Mesendoderm (in vitro differentiated cells): ENCODE results near the gene ERCC1.
A peak's percentile ranks its signal among the peaks of the same experiment; 100 is the strongest.

ENCODE experiments used
- DNase-seq: peaks from one replicate; pipeline ENCODE4 v3.0.0; 2013
- H2AK5ac ChIP-seq: 2 replicates; pipeline ENCODE4 v1.6.1; 2013; ENCODE audit warnings: low read length, inconsistent platforms
- H2BK120ac ChIP-seq: 2 replicates; pipeline ENCODE4 v1.6.1; 2013; ENCODE audit warnings: low read depth, mild to moderate bottlenecking, low read length, moderate library complexity, mixed read lengths
- H2BK15ac ChIP-seq: replicated peaks from 2 replicates; pipeline ENCODE4 v1.6.1; 2013; ENCODE audit warnings: low read depth, mild to moderate bottlenecking, moderate library complexity
- H2BK5ac ChIP-seq: 2 replicates; pipeline ENCODE4 v1.6.1; 2013; ENCODE audit warnings: low read length, inconsistent platforms
- H3K18ac ChIP-seq: 2 replicates; pipeline ENCODE4 v1.6.1; 2013; ENCODE audit warnings: mild to moderate bottlenecking, low read length, mixed read lengths
- H3K23ac ChIP-seq: one replicate; pipeline ENCODE4 v1.6.1; 2013; ENCODE audit warnings: low read length
- H3K27ac ChIP-seq: 2 replicates; pipeline ENCODE4 v1.5.1; 2013; ENCODE audit warnings: low read depth, mild to moderate bottlenecking, inconsistent platforms, low read length, moderate library complexity
- H3K27me3 ChIP-seq: 2 replicates; pipeline ENCODE4 v1.6.1; 2013; ENCODE audit warnings: low read length, control low read depth, mild to moderate bottlenecking, inconsistent platforms; ENCODE audit not compliant: insufficient read depth, poor library complexity
- H3K36me3 ChIP-seq: 2 replicates; pipeline ENCODE4 v1.6.1; 2013; ENCODE audit warnings: low read length, inconsistent platforms; ENCODE audit not compliant: control insufficient read depth, insufficient read depth
- H3K4ac ChIP-seq: one replicate; pipeline ENCODE4 v1.6.1; 2013; ENCODE audit warnings: low read depth, mild to moderate bottlenecking, low read length, moderate library complexity
- H3K4me1 ChIP-seq: 2 replicates; pipeline ENCODE4 v1.6.1; 2013; ENCODE audit warnings: low read depth, low read length, inconsistent platforms; ENCODE audit not compliant: control insufficient read depth
- H3K4me2 ChIP-seq: 2 replicates; pipeline ENCODE4 v1.6.1; 2013; ENCODE audit warnings: low read length
- H3K4me3 ChIP-seq: 2 replicates; pipeline ENCODE4 v1.5.1; 2013; ENCODE audit warnings: mild to moderate bottlenecking, low read length
- H3K56ac ChIP-seq: one replicate; pipeline ENCODE4 v1.6.1; 2013; ENCODE audit warnings: low read length
- H3K79me1 ChIP-seq: 2 replicates; pipeline ENCODE4 v1.6.1; 2013; ENCODE audit warnings: low read length, inconsistent platforms
- H3K79me2 ChIP-seq: 2 replicates; pipeline ENCODE4 v1.6.1; 2013; ENCODE audit warnings: mild to moderate bottlenecking, low read length; ENCODE audit not compliant: control insufficient read depth, insufficient read depth
- H3K9ac ChIP-seq: 2 replicates; pipeline ENCODE4 v1.6.1; 2013; ENCODE audit warnings: low read length, inconsistent platforms
- H4K5ac ChIP-seq: one replicate; pipeline ENCODE4 v1.6.1; 2013; ENCODE audit warnings: low read length
- H4K8ac ChIP-seq: one replicate; pipeline ENCODE4 v1.6.1; 2013; ENCODE audit warnings: low read depth, mild to moderate bottlenecking, control low read depth, low read length, moderate library complexity
- WGBS: extraction: QIAGEN DNeasy Blood & Tissue Kit; methylation state at CpG from one replicate; pipeline ENCODE4 v1.1.7; 2013; ENCODE audit warnings: low lambda C conversion rate, missing lambda C conversion rate; ENCODE audit not compliant: insufficient coverage; ENCODE audit errors: extremely low coverage; 5-methylcytosine and 5-hydroxymethylcytosine counted together

ERCC1 gene

DNA sequence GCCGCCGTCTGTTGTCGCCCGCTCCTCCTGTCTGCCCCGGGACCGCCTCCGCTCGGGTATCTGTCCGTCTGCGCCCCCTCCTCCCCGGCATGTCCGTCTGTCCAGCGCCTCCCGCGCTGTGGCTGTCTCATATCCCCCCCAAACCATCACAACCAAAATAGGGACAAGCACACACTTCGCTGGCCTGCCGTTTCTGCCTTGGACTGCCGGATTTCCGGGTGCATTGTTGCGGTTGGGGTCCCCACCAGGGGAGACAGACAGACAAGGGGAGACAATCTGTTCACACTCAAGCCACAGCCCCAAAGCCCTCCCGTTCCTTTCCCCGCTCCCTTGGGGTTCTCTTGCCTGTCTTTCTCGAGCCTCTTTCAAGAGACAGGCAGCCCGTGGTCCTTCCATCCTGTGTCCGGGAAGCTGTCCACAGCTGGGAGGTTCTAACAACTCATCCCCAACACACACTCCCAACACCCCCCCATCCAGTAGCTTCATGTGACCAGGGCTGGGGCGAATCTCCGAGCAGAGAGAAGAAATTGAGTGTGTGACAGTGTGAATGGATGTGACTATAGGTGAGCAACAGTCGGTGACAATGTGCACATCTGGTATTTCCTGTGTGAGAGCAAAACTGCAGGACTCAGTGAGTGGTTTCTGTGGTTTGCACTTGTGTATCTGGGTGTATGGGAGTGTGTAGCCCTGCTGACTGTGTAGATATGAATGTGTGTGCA, 27.6 kb upstream of the ERCC1 start:
- Histone ChIP-seq H3K23ac (no peak overlapping the region), H4K8ac (no peak overlapping the region), H3K4ac (no peak overlapping the region), H3K36me3 (no peaks in the 10 kb centered on the region), H3K4me1 (no peaks in the 10 kb centered on the region), H3K27me3 (no peaks in the 10 kb centered on the region), H3K79me2 (no peaks in the 10 kb centered on the region), H3K9ac (peak overlapping the region; percentile 53), H2AK5ac (no peak overlapping the region), H3K4me3 (no peak overlapping the region), H2BK120ac (no peak overlapping the region), H3K79me1 (no peaks in the 10 kb centered on the region), H2BK5ac (no peak overlapping the region), H2BK15ac (no peak overlapping the region), H4K5ac (no peak overlapping the region), H3K27ac (no peak overlapping the region), H3K18ac (no peak overlapping the region), H3K4me2 (peak overlapping the region; percentile 85), H3K56ac (peak overlapping the region; percentile 80)
- no CpG with 5 or more reads among the region's 28 CpGs for WGBS
- peak; percentile 59 for DNase-seq

DNA sequence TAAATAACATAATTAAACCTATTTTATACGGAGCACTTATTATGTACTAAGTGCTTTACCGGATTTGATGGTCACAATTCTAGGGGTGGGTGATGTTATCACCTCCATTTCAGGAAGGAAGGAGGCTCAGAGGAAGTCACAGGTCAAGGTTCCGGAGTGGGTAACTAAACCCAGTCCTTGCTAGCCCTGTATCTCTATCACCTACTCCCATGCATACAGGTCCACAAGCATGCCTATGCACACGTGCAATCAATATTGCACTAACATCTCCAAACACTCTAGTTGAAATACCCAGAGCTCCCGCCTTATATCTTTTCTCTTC, 26.3 kb upstream of the ERCC1 start:
- DNase-seq = no peak

DNA sequence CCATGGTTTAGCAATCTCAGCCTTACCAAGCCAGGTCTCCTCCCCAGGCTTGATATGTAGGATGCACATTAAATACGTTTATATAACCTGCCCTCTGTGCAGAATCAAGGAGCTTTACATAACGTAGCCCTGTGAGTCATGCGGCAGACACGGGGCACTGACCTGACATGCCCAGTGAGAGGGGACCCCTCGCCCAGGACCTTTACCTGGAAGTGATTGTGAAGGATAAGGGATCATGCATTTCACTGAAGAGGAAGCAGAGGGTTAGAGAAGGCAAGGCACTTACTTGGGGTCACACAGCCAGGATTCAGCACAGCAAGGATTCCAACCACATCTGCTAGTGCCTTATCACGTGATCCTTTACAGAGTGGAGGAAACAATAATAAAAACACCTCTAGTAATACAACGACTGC, 25.2 kb upstream of the ERCC1 start:
- no peak overlapping the region for H3K9ac ChIP-seq
- no peak for DNase-seq
- no peak overlapping the region for H4K8ac ChIP-seq
- H3K23ac ChIP-seq = no peak overlapping the region
- no peak overlapping the region for H3K4me3 ChIP-seq
- no peak overlapping the region for H2BK120ac ChIP-seq
- no peaks in the 10 kb centered on the region for H3K79me1 ChIP-seq
- no peak overlapping the region for H3K56ac ChIP-seq
- WGBS = no CpG with 5 or more reads among the region's 7 CpGs
- no peak overlapping the region for H3K4me2 ChIP-seq
- no peak overlapping the region for H3K4ac ChIP-seq
- peaks cover 2% of the 10 kb centered on the region for H3K4me1 ChIP-seq
- H2BK5ac ChIP-seq = no peak overlapping the region
- H3K18ac ChIP-seq = no peak overlapping the region
- no peak overlapping the region for H4K5ac ChIP-seq
- no peaks in the 10 kb centered on the region for H3K79me2 ChIP-seq
- no peak overlapping the region for H3K27ac ChIP-seq
- no peak overlapping the region for H2BK15ac ChIP-seq
- H2AK5ac ChIP-seq = no peak overlapping the region
- no peaks in the 10 kb centered on the region for H3K36me3 ChIP-seq
- H3K27me3 ChIP-seq = no peaks in the 10 kb centered on the region

More for the DNA sequence above, 26.3 kb upstream of the ERCC1 start:
- Histone ChIP-seq H3K9ac (peak overlapping the region; percentile 26), H2BK5ac (no peak overlapping the region), H4K8ac (no peak overlapping the region), H2AK5ac (no peak overlapping the region), H3K18ac (no peak overlapping the region), H2BK120ac (no peak overlapping the region), H3K4me1 (no peaks in the 10 kb centered on the region), H4K5ac (no peak overlapping the region), H3K4me3 (no peak overlapping the region), H2BK15ac (no peak overlapping the region), H3K4ac (no peak overlapping the region), H3K36me3 (no peaks in the 10 kb centered on the region), H3K27me3 (no peaks in the 10 kb centered on the region), H3K23ac (no peak overlapping the region), H3K27ac (no peak overlapping the region), H3K79me2 (no peaks in the 10 kb centered on the region), H3K79me1 (no peaks in the 10 kb centered on the region), H3K4me2 (peak overlapping the region; percentile 44), H3K56ac (no peak overlapping the region)
- WGBS = no CpG with 5 or more reads among the region's 5 CpGs

DNA sequence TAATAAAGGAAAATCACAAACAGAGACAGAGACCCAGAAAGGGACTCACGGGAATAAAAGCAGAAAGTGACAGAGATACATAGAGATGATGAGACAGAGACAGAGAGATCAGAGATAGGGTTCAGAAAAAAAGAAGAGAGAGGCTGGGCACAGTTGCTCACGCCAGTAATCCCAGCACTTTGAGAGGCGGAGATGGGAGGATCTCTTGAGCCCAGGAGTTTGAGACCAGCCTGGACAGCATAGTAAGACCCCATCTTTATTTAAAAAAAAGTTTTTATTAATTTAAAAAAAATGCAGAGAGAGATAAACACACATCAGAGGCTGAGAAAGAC, 24.7 kb upstream of the ERCC1 start:
- H3K79me2 ChIP-seq = no peaks in the 10 kb centered on the region
- DNase-seq = no peak
- no peak overlapping the region for H3K4me3 ChIP-seq
- no peak overlapping the region for H3K4me2 ChIP-seq
- peaks cover 2% of the 10 kb centered on the region for H3K4me1 ChIP-seq
- no peaks in the 10 kb centered on the region for H3K27me3 ChIP-seq
- no peak overlapping the region for H4K5ac ChIP-seq
- no peak overlapping the region for H4K8ac ChIP-seq
- no peak overlapping the region for H3K9ac ChIP-seq
- H3K23ac ChIP-seq = no peak overlapping the region
- H2BK5ac ChIP-seq = no peak overlapping the region
- no peak overlapping the region for H3K56ac ChIP-seq
- H3K36me3 ChIP-seq = no peaks in the 10 kb centered on the region
- no peak overlapping the region for H2BK120ac ChIP-seq
- no peak overlapping the region for H2AK5ac ChIP-seq
- no peak overlapping the region for H3K27ac ChIP-seq
- no CpG with 5 or more reads among the region's 3 CpGs for WGBS
- H3K4ac ChIP-seq = no peak overlapping the region
- H2BK15ac ChIP-seq = no peak overlapping the region
- no peaks in the 10 kb centered on the region for H3K79me1 ChIP-seq
- no peak overlapping the region for H3K18ac ChIP-seq

DNA sequence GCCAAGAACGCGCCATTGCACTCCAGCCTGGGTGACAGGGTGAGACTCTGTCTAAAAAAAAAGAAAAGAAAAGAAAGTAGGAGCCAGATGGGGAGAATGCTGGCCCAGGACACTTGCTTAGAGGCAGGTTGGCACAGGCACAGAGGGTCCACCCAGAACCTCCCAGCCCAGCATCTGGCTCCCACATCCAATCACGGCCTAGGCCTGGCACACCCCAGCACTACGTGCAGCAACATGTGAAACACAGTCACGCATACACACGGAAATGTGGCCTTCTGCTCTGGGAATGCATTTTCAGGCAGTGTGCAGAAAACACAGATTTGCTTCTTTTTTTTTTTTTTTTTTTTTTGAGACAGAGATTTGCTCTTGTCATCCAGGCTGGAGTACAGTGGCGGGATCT, 23.2 kb upstream of the ERCC1 start:
- no peak overlapping the region for H3K56ac ChIP-seq
- H3K18ac ChIP-seq = no peak overlapping the region
- H3K36me3 ChIP-seq = no peaks in the 10 kb centered on the region
- H4K5ac ChIP-seq = no peak overlapping the region
- no peak for DNase-seq
- no peak overlapping the region for H3K23ac ChIP-seq
- WGBS = no CpG with 5 or more reads among the region's 7 CpGs
- H3K4me2 ChIP-seq = no peak overlapping the region
- no peak overlapping the region for H3K4me3 ChIP-seq
- H3K79me1 ChIP-seq = no peaks in the 10 kb centered on the region
- H3K4me1 ChIP-seq = peaks cover 5% of the 10 kb centered on the region
- no peaks in the 10 kb centered on the region for H3K79me2 ChIP-seq
- H3K4ac ChIP-seq = no peak overlapping the region
- no peaks in the 10 kb centered on the region for H3K27me3 ChIP-seq
- no peak overlapping the region for H2BK120ac ChIP-seq
- no peak overlapping the region for H2BK15ac ChIP-seq
- H2BK5ac ChIP-seq = no peak overlapping the region
- H4K8ac ChIP-seq = no peak overlapping the region
- no peak overlapping the region for H2AK5ac ChIP-seq
- no peak overlapping the region for H3K9ac ChIP-seq
- H3K27ac ChIP-seq = no peak overlapping the region

GRCh38 chr19:45446295-45446694, 22.6 kb upstream of the ERCC1 start:
- H3K4me2 ChIP-seq = no peak overlapping the region
- WGBS = no CpG with 5 or more reads among the region's 6 CpGs
- H3K56ac ChIP-seq = no peak overlapping the region
- H3K4me3 ChIP-seq = no peak overlapping the region
- no peaks in the 10 kb centered on the region for H3K79me1 ChIP-seq
- no peak overlapping the region for H3K9ac ChIP-seq
- no peaks in the 10 kb centered on the region for H3K79me2 ChIP-seq
- DNase-seq = peak; percentile 77
- no peak overlapping the region for H3K23ac ChIP-seq
- no peak overlapping the region for H4K8ac ChIP-seq
- no peak overlapping the region for H2BK15ac ChIP-seq
- H2BK120ac ChIP-seq = no peak overlapping the region
- no peak overlapping the region for H3K27ac ChIP-seq
- H3K18ac ChIP-seq = no peak overlapping the region
- no peaks in the 10 kb centered on the region for H3K27me3 ChIP-seq
- no peak overlapping the region for H4K5ac ChIP-seq
- H3K4me1 ChIP-seq = peaks cover 5% of the 10 kb centered on the region
- H2AK5ac ChIP-seq = no peak overlapping the region
- H3K36me3 ChIP-seq = no peaks in the 10 kb centered on the region
- no peak overlapping the region for H3K4ac ChIP-seq
- H2BK5ac ChIP-seq = no peak overlapping the region
